Fibroblast of skin of right biceps (primary cell): ENCODE data around the gene LCK.
A peak's percentile ranks its signal among the peaks of the same experiment; 100 is the strongest.
"Not testable (repeated sequence)": the region's sequence is repeated elsewhere in the genome, so short reads cannot be mapped to it uniquely, and the experiment has no call there.

Experiments used
- DNase-seq: peaks from one replicate; pipeline ENCODE4 v3.0.0-alpha.2; 2013

LCK gene

DNA sequence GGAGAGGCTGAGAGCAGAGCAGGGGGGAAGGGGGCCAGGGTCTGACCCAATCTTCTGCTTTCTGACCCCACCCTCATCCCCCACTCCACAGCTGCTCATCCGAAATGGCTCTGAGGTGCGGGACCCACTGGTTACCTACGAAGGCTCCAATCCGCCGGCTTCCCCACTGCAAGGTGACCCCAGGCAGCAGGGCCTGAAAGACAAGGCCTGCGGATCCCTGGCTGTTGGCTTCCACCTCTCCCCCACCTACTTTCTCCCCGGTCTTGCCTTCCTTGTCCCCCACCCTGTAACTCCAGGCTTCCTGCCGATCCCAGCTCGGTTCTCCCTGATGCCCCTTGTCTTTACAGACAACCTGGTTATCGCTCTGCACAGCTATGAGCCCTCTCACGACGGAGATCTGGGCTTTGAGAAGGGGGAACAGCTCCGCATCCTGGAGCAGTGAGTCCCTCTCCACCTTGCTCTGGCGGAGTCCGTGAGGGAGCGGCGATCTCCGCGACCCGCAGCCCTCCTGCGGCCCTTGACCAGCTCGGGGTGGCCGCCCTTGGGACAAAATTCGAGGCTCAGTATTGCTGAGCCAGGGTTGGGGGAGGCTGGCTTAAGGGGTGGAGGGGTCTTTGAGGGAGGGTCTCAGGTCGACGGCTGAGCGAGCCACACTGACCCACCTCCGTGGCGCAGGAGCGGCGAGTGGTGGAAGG, 23.7 kb downstream of the LCK start:
- DNase-seq, result no peak

DNA sequence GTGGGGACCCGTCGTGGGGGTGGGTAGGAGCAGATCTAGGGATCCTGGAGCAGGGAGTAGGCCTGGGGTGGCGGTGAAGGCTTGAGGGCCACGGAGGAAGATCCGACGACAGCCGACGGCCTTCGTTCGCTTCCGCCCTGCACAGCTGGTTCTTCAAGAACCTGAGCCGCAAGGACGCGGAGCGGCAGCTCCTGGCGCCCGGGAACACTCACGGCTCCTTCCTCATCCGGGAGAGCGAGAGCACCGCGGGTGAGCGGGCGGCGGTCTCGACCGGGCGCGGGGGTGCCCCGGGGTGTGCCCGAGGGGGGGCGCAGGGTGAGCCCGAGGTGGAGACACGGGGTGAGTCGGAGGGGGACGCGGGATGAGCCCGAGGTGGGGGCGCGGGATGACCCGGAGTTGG, 24.4 kb downstream of the LCK start:
- DNase-seq, result peak; percentile 6

DNA sequence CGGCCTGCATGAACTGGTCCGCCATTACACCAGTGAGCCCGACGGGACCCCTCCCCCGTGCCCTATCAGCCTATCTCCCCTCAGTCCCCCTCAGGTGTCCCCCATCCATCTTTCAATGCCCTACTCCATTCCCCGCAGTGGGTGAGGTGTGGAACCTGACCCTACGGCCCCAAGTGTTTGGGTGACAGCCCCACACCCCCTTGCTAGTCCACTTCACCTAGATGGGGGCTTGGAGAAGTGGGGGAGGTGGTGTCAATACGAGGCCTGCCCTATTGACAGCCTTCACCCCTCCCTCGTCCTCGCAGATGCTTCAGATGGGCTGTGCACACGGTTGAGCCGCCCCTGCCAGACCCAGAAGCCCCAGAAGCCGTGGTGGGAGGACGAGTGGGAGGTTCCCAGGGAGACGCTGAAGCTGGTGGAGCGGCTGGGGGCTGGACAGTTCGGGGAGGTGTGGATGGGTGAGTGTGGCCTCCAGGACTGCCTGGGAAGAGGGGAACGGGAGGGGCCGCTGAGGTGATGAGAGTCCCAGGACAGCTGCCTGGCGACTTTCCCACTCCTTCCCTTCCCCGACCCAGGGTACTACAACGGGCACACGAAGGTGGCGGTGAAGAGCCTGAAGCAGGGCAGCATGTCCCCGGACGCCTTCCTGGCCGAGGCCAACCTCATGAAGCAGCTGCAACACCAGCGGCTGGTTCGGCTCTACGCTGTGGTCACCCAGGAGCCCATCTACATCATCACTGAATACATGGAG, 25.1 kb downstream of the LCK start:
- DNase-seq, result no peak

DNA sequence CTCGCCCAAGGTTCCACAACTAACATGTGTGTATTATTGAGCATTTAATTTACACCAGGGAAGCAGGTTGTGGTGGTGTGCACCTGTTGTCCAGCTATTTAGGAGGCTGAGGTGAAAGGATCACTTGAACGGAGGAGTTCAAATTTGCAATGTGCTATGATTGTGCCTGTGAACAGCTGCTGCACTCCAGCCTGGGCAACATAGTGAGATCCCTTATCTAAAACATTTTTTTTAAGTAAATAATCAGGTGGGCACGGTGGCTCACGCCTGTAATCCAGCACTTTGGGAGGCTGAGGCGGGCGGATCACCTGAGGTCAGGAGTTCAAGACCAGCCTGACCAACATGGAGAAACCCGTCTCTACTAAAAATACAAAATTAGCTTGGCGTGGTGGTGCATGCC, 33.7 kb downstream of the LCK start:
- not testable (repeated sequence) for DNase-seq

DNA sequence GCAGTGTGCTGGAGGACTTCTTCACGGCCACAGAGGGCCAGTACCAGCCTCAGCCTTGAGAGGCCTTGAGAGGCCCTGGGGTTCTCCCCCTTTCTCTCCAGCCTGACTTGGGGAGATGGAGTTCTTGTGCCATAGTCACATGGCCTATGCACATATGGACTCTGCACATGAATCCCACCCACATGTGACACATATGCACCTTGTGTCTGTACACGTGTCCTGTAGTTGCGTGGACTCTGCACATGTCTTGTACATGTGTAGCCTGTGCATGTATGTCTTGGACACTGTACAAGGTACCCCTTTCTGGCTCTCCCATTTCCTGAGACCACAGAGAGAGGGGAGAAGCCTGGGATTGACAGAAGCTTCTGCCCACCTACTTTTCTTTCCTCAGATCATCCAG, 34.6 kb downstream of the LCK start:
- no peak for DNase-seq

DNA sequence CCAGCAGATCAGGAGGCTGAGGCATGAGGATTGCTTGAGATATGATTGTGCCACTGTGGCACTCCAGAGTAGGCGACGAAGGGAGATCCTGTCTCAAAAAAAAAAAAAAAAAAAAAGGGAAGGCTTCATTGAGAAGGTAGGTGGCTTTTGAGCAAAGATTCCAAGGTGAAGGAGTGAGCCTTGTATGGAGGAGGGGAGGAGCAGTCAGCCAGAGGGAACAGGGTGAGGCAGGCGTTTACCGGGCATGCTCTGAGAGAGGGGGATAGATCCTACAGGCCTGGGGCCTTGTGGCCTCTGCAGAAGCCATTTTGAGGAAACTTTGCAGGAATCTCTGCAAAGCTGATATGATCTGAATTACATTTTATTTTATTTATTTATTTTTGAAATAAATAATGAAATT, 35.7 kb downstream of the LCK start:
- DNase-seq, result no peak

DNA sequence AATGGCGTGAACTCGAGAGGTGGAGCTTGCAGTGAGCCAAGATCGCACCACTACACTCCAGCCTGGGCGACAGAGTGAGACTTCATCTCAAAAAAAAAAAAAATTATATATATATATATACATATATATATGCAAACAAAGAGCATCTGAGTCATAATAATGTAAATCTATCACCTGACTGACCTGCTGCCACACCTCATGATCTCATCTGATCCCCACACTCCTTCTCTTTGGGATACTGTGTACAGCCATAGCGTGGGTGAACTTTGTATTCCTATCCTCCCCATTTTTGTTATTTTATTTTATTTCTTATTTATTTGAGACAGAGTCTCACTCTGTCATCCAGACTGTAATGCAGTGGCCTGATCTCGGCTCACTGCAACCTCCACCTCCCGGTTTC, 38.2 kb downstream of the LCK start:
- DNase-seq, result no peak

DNA sequence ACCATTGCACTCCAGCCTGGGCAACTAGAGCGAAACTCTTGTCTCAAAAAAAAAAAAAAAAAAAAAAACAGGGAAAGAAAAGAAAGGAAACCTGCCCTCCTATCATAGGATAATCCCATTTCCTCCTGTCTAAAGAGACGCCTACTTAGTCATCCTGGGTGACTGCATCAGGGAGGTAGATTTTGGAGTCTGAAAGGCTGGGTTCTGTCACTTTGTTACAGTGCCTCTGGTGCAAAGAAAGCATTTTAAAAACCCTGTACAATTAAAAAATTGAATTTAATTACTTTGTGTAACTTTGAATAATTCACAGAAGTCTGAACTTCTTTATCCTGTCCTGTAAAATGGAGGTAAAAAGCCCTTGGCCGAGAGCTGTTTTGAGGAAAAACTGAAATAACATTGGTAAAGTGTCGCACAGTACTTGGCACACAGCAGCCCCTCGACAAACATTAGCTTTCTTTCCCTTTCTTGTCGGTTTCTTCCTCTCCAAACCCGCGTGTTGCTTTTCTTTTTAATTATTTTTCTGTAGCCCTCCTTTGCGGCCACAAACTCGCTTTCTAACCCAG, 40.2 kb downstream of the LCK start:
- peak; percentile 71 for DNase-seq

DNA sequence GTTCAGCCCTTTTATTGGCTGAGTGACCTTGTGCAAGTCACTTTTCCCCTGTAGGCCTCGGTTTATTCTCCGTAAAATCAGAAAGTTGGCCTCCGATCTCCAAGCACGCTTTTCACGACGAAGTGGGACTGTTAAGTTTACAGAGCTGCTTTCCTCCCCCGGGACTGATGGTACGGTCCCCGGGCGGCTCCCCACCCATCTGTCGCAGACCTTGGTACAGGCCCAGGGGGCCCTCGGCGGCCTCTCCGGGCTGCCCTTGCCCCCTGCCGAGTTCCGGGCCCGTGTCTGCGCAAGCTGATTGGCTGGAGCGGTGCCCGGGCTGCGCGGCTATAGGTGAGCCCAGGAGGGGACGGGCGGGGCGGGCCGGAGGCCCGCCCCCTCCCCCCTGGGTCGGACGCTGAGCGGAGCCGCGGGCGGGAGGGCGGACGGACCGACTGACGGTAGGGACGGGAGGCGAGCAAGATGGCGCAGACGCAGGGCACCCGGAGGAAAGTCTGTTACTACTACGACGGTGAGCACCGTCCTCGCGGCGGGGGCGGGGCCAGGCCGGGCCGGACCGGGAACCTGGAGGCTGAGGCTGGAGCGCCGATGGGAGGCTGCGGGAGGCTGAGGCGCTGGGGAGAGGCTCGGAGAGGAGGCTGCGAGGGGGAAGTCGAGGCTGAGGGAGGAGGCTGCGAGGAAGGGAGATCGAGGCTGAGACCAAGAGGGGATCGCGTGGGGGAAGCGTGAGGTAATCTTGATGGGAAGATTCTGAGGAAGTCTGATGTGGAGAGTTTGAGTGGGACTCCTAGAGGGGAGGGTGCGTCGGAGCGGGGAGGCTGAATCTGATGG, 40.9 kb downstream of the LCK start, which contains the start of gene HDAC1:
HDAC1 (plus strand) TSS at position 376 of the 831 bp plus-strand sequence; CDS start at position 463, 87 bp downstream.
- DNase-seq, result peak; percentile 97

DNA sequence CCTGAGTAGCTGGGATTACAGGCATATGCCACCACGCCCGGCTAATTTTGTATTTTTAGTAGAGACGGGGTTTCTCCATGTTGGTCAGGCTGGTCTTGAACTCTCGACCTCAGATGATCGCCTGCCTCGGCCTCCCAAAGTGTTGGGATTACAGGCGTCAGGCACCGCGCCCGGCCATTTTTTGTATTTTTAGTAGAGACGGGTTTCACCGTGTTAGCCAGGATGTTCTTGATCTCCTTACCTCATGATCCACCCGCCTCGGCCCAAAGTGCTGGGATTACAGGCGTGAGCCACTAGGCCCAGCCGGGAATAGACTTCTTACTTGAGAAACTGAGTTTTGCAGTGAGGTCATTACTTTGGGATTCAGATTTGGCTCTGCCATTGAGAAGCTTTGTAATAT, 47.1 kb downstream of the LCK start:
- not testable (repeated sequence) for DNase-seq

DNA sequence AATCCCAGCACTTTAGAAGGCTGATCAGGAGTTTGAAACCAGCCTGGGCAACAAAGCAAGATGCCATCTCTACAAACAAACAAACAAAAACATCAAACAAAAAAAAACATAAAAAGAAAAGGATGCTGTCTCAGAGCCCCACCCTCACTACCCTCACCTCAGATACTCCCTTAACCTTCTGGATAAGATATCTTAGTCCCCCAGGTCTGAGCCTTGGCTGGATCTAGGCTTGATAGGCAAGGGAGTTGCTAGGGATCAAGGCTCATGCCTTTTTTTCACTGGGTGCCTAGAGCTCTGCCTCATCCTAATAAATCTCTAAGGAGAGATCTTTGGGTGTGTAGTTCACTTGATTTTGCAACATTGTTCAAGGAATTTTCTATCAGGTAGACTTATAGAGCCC, 48.3 kb downstream of the LCK start:
- no peak for DNase-seq

DNA sequence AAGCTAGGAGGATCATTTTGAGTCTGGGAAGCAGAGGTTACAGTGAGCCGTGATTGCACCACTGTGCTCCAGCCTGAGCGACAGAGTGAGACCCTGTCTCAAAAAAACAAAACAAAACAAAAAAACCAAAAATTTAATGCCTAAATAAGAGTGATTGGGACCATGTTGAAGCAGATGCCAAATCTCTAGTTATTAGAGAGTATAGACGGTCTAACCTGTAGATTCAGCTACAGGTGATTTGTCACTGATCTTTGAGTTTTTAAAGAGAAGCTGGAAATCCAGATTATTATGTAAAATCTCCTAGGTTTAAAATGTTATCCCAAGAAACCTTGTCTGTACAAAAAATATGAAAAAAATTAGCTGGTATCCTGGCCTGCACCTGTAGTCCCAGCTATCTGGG, 52.3 kb downstream of the LCK start:
- DNase-seq, result no peak

DNA sequence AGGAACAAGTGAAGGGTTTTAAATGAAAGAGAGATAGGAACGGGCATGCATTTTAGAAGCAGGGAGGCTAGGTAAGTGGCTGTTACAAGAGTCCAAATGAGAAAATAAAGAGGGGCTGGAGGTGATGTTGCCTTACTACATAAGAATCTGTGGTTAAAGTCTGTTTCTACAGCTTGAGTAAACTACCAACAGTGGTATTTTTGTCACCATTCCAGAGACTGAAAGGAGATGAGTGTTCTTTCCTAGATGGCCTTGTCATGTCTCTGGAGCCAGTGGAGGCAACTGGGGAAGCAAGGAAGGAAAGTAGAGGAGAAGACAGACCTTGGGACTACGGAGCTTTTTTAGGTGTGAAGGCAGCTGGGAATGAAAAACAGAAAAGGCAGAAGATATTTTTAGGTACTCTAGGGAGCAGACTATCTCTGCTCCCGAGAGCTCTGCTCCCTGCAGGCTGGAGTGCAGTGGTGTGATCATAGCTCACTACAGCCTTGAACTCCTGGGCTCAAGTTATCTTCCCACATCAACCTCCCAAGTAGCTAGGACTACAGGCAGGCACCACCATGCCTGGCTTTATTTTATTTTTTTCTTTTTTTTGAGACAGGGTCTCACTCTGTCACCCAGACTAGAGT, 53.0 kb downstream of the LCK start:
- peak; percentile 31 for DNase-seq

DNA sequence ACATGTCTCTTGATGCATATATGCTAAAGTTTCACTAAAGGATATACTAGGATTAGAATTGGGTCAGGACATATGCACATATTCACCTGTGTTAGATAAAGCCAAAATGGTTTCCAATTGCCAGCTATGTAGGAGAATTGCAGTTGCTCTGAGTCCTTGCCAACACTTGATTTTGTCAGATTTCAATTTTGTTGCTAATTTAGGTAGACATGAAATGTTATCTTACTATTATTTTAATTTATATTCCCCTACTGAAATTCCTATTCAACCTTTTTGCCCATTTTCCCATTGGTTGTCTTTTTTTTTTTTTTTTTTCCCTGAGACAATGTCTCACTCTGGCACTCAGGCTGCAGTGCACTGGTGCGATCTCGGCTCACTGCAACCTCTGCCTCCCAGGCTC, 54.2 kb downstream of the LCK start:
- DNase-seq, result no peak

DNA sequence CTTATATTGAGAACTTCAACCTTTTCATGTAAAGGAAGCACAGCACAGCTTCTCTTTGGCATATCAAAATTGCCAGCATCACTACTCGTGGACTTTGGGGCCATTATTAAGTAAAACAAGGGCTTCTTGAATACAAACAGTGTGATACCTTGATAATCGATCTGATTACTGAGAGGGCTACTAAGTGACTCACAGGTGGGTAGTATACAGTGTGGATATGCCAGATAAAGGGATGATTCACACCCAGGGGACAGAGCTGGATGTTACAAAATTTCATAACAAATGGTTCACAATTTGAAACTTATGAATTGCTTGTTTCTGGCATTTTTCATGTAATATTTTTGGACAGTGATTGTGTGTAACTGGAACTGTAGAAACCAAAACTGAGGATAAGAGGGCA, 56.3 kb downstream of the LCK start:
- DNase-seq, result peak; percentile 35

DNA sequence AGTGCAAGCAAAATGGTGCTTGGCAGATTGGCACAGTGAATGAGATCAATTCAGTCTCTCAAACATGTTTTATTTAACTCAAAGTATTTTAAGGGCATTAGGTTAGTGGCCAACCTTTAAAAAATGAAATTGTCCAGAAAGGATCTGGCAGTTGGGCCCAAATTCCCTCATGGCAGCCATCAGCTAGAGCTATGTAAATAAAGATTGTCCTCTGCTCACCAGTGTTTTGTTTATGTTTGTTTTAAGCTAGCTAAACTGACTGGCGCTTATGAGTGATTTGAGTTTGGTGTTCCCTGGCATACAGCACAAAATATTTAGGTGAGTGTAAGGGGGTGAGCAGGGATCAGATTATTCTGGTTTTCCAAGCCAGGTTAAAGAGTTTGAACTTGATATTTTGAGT, 58.9 kb downstream of the LCK start:
- no peak for DNase-seq

DNA sequence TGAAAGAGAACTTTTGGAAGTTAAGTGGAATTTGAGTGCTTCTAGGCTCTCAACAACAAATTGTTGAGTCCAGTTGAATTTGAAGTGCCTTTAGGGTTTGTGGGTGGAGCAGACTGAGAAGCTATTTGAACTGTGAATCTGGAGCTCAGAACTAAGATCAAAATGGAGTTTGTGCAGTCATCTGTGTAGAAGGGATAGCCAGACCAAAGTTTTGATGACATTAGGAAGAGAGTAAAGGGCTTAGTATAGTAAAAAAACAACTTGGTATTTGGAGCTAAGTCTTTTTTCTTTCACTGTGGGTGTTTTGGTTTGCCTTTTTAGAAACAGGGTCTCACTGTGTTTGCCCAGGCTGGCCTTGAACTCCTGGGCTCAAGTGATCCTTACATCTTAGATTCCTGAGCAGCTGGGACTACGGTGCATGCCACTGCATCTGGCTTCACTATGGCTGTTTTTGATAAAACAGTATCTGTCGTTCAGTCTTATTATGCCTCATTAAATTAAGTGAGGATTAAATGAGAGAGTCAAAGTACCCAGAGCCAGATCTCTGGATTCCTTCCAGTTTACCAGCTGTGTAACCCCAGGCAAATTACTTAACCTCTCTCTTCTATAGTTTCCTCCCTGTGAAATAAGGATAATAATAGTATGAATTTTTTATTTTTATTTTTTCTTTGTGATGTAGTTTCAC, 60.8 kb downstream of the LCK start:
- no peak for DNase-seq

DNA sequence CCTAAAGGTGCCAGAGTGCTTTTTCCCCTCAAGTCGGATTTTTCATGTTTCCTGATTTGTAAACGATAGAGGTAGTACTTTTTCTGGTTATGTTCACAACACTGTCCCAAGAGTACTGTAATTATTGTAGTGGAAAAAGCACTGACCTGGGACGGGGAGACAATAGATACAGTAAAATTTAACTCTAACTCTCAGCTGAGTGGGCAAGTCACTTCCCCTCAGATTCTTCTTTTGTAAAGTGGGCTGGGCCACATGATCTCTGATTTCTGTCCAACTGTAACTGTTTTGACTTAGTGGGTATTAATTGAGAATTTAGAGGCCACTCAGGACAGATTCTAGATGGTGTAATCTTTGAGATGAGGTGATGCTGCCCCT, 65.8 kb downstream of the LCK start:
- no peak for DNase-seq

DNA sequence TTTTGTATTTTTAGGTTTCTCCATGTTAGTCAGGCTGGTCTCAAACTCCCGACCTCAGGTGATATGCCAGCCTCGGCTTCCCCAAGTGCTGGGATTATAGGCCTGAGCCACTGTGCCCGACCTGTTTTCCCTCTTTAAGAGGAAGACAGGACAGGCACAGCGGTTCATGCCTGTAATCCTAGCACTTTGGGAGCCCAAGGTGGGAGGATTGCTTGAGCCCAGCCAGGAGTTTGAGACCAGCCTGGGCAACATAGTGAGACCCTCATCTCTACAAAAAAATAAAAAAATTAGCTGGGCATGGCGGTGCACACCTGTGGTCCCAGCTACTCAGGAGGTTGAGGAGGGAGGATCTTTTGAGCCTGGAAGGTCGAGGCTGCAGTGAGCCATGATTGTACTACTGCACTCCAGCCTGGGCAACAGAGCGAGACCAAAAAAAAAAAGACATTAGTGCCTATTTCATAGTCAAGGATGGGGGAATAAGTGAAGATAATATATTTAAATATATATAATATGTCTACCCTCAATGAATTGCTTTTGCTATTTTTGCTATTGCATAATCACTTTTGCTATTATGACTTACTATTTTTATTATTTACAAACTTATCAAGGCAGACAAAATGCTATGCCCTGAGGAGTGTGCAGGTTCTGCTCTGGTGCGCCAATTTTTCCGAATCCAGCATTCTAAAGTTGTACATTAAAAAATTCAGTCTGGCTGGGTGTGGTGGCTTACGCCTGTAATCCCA, 67.2 kb downstream of the LCK start:
- DNase-seq, result no peak

DNA sequence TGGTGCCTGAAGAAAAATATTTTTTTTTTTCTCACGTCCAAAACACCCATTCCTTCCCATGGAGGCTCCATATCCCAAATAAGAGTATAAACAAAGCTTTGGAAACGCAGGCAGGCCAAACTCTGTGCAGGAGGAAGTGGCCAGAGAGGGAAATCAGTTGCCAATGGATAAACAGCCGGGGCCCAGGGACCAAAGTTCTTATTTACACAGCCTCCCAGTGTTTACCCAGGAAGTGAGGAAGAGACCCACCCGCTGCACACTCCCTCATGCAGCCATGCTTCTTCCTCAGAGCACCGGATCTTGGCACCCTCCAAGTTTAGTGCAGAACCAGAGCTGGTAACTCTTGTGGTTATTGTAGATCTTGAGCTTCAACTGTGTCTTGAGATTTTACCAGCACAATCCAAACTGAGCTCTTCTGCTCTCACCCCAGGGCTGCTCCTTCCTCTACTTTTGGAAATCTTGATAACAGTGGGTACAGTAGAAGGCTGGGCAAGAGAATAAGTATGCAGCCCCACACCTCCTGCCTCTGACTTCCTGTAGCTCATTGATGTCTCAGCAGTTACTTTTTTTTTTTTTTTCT, 70.7 kb downstream of the LCK start:
- DNase-seq, result no peak

DNA sequence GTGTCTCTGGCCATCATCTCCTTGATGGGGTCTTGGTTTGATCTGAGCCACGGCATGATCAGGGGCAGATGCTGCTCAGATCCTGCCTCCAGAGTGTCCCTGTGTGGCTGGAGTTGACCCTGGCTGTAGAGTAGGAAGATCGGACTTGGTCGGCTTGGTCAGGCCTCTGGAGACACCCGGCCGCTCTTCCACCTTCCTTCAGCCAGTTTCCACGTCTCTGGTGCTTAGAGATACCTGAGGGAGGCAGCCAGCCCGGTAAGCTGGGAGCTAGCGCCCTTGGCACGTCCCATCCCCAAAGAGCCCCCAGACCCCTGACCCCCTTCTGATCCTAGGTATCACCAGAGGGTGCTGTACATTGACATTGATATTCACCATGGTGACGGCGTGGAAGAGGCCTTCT, 76.1 kb downstream of the LCK start:
- no peak for DNase-seq
